Fibroblast of the aortic adventitia (primary cell): ENCODE data around the gene TINAGL1. TPM values are rescaled to one million over a fixed set of nuclear protein-coding genes. Genes with fewer than 3 reads are reported as not detected.

ENCODE experiments used
- DNase-seq: peaks from one replicate; pipeline ENCODE4 v3.0.0-alpha.2; 2010; ENCODE audit warnings: low read depth
- H3K4me3 ChIP-seq: 2 replicates; pipeline ENCODE4 v1.5.1; 2011; ENCODE audit warnings: low read depth, mild to moderate bottlenecking, control low read depth, low read length, moderate library complexity
- CTCF ChIP-seq: IDR thresholded peaks from 2 replicates; pipeline ENCODE4 v1.5.1; 2011; ENCODE audit warnings: mild to moderate bottlenecking, low read length, control low read depth, inconsistent platforms; ENCODE audit not compliant: insufficient read depth
- total RNA-seq: library from RNA; depleted of rRNA; stranded (reverse); fragments of >200 nt; gene quantifications from 2 replicates; pipeline ENCODE4 v1.2.3, GENCODE V29; 2012; ENCODE audit warnings: low replicate concordance

TINAGL1 gene
- 1.2 and 99.8 TPM in 2 replicates for total RNA-seq

GRCh38 chr1:31576201-31576669, at the start of gene TINAGL1:
Gene TINAGL1, plus strand, starts transcription at chr1:31576515. Its CDS starts 634 bp downstream, at chr1:31577149.
- peak within 1 kb of the TSS; percentile 33 for H3K4me3 ChIP-seq
- TF ChIP-seq CTCF: no peak
- DNase-seq: no peak

GRCh38 chr1:31529999-31530684, 46.2 kb upstream of the TINAGL1 start:
- TF ChIP-seq CTCF: no peak
- no peak overlapping the region for H3K4me3 ChIP-seq
- no peak for DNase-seq

GRCh38 chr1:31531177-31531999, 44.9 kb upstream of the TINAGL1 start:
- no peak for TF ChIP-seq CTCF
- DNase-seq: peak; percentile 72
- no peak overlapping the region for H3K4me3 ChIP-seq

GRCh38 chr1:31532173-31532572, 44.1 kb upstream of the TINAGL1 start:
- DNase-seq: no peak
- TF ChIP-seq CTCF: no peak
- H3K4me3 ChIP-seq: no peak overlapping the region

- TF ChIP-seq CTCF: no peak
- H3K4me3 ChIP-seq: no peak overlapping the region
- no peak for DNase-seq
Measured at GRCh38 chr1:31535561-31535960, 40.8 kb upstream of the TINAGL1 start.

GRCh38 chr1:31539329-31539728, 37.0 kb upstream of the TINAGL1 start:
- H3K4me3 ChIP-seq: no peak overlapping the region
- no peak for TF ChIP-seq CTCF
- no peak for DNase-seq
